Hippocampal formation (tissue), 2 donors: ENCODE results near the gene HRH1.
"Not testable (repeated sequence)": the region's sequence is repeated elsewhere in the genome, so short reads cannot be mapped to it uniquely, and the experiment has no call there.

Experiments
- DNase-seq, 2 donors: peaks; one replicate each; lab custom pipeline; 2025; lab: John Stamatoyannopoulos, UW

HRH1 gene

GRCh38 chr3:11206316-11206715 is 52.0 kb downstream of the HRH1 start:
- no peak for DNase-seq

- no peak for DNase-seq
Observed at GRCh38 chr3:11206953-11207352, 52.7 kb downstream of the HRH1 start.

DNA sequence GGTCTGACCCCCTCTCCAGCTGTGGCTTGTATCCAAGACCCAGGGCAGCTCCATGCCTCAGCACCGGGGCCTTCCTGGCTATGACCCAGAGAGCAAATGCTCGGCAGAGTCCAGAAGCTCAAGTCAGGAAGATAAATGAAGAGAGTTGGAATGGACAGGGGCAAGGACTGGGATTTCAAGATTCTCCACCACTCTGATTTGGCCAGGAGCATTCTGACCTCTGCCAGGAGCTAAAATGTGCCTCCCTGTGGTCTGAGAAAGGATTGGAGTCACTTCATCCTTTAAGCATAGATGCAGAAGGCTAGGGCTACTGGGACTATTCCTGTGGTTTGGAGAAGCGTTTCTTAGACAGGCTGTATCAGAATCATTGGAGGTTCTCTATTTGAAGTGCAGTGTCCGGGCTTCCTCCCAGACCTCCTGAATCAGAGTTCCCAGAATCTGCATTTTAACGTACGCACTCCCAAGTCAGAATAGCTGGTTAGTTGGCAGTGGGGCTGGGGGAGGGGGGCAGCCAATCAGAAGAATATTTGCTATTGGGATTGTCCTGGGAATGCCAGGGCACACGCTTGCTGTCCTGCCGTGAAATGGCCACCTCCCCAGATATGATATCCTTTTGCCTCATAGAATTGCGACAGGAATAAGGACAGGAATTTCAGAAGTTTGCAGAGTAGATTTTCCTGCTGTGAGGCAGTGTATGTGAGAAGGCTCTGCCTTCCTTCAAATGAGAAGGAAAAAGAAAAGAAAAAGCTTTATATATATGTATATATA is 57.4 kb downstream of the HRH1 start:
- DNase-seq, result no peak

DNA sequence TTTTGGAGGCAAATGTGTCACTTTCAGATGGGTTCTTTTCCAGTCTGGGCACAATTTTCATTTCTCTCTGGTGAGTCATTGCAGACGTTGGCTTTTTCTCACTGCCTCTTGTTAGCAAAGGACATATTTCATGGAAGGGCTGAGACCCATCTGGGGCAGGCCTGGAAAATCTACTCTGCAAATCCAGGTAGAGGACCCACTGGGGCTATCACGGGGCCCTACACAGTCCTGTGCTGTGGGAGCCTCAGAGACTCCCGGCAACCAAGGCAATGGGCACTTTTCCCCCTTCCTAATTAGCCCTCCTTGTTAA is 58.0 kb downstream of the HRH1 start:
- DNase-seq, result no peak

DNA sequence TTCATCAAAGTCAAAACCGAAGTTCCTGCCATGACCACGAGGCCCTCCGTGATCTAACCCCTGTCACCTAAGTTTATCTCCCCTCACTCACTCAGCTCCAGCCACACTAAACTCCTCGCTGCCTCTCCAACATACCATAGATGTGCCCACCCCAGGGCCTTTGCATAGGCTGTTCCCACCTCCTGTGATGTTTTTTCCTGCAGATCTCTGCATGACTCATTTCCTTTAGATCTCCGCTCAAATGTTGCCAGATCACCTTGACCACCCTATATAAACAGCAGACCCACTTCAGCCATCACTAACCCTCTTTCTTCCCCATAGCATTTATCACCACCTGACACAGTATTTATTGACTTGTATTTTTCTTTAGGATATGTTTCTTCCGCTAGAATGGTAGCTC is 58.5 kb downstream of the HRH1 start:
- no peak for DNase-seq

GRCh38 chr3:11213810-11214450 is 59.6 kb downstream of the HRH1 start:
- no peak for DNase-seq

GRCh38 chr3:11214451-11214978 is 60.2 kb downstream of the HRH1 start:
- no peak for DNase-seq

DNA sequence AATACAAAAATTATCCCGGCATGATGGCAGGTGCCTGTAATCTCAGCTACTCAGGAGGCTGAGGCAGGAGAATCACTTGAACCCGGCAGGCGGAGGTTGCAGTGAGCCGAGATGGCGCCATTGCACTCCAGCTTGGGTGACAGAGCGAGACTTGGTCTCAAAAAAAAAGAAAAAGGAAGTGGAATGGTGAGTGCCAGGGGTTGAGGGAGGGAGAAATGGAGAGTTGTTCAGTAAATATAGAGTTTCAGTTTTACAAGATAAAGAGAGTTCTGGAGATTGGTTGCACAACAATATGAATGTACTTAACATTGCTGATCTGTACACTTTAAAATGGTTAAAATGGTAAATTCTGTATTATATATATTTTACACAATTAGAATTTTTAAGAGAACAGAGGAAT is 63.1 kb downstream of the HRH1 start:
- not testable (repeated sequence) for DNase-seq

GRCh38 chr3:11220230-11220629 is 65.9 kb downstream of the HRH1 start:
- no peak for DNase-seq

DNA sequence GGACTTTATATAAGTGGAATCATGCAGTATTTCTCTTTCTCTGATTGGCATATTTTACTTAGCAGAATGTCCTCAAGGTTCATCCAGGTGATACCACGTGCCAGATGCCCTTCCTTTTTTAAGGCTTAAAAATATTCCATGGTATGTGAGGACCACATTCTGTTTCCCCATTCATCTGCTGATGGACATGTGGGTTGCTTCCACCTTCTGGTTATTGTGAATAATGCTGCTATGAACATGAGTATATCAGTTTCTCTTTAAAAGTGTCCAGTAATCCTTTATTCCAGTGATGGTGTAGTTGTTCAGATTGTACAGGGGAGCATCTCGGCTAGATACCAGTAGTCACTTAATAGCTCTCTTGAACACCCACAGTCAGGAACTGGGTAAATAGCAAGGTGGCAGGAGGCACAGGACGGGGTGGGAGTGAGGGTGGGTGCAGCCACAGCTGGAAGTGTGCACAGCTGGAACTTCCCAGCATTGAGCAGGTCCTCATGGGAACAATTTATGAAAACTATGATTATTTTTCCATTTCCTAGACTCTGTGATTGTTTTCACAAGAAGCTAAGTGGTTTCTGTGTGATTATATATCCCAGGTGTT is 67.6 kb downstream of the HRH1 start:
- DNase-seq, result no peak

- no peak for DNase-seq
Observed at GRCh38 chr3:11224010-11224409, 69.7 kb downstream of the HRH1 start.

GRCh38 chr3:11224870-11225229 is 70.6 kb downstream of the HRH1 start:
- no peak for DNase-seq

GRCh38 chr3:11226042-11226370 is 71.7 kb downstream of the HRH1 start:
- DNase-seq, result no peak

- DNase-seq, result no peak
Observed at GRCh38 chr3:11228041-11228440, 73.7 kb downstream of the HRH1 start.

DNA sequence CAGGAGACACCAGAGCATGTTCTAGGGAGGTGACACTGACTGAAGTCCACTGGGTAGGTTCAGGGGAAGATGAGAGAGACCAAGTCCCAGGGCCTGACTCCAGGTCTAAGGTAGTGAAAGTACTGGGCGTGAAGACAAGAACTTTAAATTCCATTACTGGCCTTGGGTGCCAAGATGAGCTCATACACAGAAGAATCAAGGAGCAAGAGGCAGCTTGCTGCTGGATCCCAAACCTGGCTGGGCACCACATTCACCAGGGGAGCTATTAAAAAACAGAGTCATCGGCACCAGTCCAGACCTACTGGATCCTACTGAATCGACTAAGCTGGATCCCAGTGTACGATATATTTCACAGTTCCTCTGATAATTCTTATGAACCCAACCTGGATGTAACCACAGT is 75.8 kb downstream of the HRH1 start:
- DNase-seq, result no peak

- DNase-seq, result no peak
Observed at GRCh38 chr3:11230832-11231231, 76.5 kb downstream of the HRH1 start.

DNA sequence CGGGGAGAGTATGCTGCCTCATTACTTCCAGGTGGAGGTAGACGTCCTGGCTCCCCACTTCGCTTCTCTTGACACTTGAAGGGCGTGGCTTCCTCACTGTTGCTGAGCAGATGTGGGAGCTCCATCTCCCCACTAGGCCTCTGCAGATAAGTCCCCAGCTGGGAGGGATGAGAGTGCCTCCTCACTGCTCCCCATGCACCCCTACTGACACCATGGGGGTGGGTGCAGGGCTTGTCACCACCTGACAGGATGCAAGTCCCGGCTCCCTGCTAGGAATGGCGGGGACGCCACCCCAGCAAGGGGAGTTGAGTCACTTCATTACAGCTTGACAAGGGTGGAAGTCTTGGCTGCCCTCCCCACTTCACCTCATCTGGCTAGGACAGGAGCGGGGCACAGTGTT is 81.1 kb downstream of the HRH1 start:
- no peak for DNase-seq

- DNase-seq, result peak in 1 of 2 donors; percentile 27
Observed at GRCh38 chr3:11236588-11237461, 82.5 kb downstream of the HRH1 start.

DNA sequence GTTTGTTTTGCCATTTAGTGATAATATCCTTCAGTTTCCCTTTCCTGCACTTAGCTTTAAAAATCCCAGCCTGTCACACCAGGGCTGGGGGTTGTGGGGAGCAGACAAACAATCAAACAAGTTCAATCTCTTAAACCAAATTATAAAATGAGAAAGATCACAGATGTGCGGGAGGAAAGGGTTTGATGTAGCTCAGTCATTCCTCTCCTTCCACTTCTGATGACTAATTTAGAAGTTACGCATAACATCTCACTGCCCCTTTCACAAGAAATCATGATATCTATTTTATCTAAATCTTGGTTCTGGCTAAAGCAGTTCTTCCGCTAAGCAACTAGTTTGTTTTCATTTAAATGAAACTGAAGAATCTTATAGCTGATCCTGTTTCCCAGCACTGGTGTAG is 83.8 kb downstream of the HRH1 start:
- no peak for DNase-seq

DNA sequence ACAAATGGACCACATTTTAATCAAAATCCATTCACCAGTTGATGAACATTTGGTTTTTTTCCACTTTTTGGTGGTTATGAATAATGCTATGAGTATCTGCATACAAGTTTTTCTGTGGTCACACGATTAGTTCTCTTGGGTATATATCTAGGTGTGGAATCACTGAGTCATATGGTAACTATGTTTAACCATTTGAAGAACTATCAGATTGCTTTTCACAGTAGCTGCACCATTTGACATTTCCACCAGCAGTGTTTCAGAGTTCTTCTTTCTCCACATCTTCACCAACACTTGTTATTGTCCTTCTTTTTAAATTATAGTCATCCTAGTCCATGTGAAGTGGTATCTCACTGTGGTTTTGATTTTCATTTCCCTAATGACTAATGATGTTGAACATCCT is 84.6 kb downstream of the HRH1 start:
- no peak for DNase-seq

DNA sequence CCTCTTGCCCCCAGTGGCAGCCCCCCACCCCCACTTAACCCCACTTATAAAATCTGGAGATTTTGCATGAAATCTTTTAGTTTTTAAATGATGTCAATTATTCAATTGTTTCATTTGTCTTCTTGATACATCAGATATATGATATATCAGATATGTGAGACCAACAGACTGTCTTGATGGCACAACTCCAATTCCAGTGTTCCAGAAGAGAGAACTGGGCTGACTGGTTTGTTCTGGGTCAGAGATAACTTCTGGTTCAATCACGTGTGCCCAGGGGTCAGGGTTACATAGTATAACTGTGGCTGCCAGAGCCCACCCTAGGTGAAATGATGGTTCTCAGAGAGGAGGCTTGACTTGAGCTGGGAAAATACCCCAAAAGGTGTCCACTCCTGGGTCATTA is 85.5 kb downstream of the HRH1 start:
- DNase-seq, result no peak

DNA sequence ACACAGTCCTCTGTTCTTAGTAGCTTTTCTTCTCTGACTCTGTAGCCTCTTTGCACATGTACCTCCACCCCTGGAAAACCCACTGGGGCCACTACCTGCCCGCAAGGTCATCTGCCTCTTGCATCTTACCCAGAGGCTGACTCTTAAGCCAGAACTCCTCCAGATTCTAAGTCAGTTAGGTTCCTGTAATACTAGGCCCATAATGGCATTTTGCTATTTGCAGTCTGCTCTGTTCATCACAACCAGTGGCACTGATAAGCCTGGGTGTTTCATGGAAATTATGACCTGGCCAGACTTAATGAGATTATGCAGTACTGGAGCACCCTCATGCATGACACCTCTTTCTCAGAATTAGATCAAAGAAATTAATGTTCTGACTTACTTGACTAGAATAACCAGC is 86.2 kb downstream of the HRH1 start:
- no peak for DNase-seq
